ENCODE data around the gene CACNA2D1. TPM values are rescaled to one million over a fixed set of nuclear protein-coding genes. Genes with fewer than 3 reads are reported as not detected.
A peak's percentile ranks its signal among the peaks of the same experiment; 100 is the strongest.

Gene CACNA2D1
- total and polyA plus RNA-seq, 4 donors, result 1.1 to 33.4 (median 6.5) TPM

DNA sequence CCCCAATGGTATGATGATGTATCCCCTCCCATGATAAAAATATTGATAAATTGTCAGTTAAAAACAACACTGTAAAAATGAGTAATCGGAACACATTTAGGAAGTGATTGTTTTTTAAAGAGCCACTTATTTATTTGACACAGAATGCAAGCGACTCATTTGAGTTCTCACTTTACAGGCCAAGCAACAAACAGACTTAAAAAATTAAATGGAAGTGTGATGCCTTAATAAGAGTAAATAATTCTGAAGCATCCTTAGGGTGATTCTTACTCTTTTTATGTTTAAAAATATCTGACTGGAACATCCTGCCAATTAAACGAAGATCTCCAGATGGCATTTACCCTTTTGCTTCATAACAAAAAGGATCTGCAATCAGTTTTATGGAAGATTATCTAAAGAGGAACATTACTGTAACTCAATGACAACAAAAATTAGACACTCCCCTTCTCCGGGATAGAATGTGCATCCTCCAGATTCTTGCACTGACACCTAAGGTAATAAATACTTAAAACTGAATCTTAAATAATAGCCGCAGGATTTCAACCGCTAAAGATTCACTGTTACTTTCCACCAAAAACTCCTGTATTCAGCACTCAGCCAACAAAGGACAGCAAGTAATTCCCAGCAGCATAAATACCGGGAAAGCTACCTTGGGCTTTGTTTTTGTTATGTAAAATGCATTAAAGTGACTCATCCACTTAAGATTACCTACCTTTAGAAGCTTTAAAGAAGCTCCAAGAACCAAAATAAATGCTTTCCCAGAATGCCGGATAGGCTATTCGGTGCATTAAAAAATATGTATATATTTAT lies 1.7 kb downstream of the CACNA2D1 start:
- no peak overlapping the region for H3K9ac ChIP-seq (ENCODE audit: insufficient read depth in 1 of 2, low read length in 2 of 2)
- no peaks in the 10 kb centered on the region for H3K36me3 ChIP-seq (ENCODE audit: control insufficient read depth in 4 of 4, insufficient read depth in 4 of 4, low read length in 4 of 4)

GRCh38 chr7:82438521-82438920 lies 5.1 kb downstream of the CACNA2D1 start:
- DNase-seq (peak in 2 of 3 donors; percentile 23 to 26), ATAC-seq (ENCODE audit: insufficient read depth, low FRiP score) (no peak)
- Histone ChIP-seq H3K4me3 (no peak overlapping the region), H3K4me1 (ENCODE audit: control insufficient read depth in 5 of 5, insufficient read depth in 5 of 5, low read length in 5 of 5) (peaks cover 0 to 22% (median 2%) of the 10 kb centered on the region in 5 donors), H3K27me3 (ENCODE audit: control insufficient read depth in 3 of 3, insufficient read depth in 3 of 3, low read length in 2 of 3) (peaks cover 0 to 11% (median 0%) of the 10 kb centered on the region in 3 donors), H3K9me3 (ENCODE audit: control insufficient read depth in 4 of 4, insufficient read depth in 3 of 4, low read length in 3 of 4) (no peaks in the 10 kb centered on the region), H3K9ac (ENCODE audit: insufficient read depth in 1 of 2, low read length in 2 of 2) (no peak overlapping the region), H3K36me3 (ENCODE audit: control insufficient read depth in 4 of 4, insufficient read depth in 4 of 4, low read length in 4 of 4) (no peaks in the 10 kb centered on the region), H3K27ac (ENCODE audit: low read depth in 1 of 2, low read length in 1 of 2) (no peak overlapping the region)
- WGBS, 2 donors, result 73 to 79% methylated on average over 5 of the region's 5 CpGs
- TF ChIP-seq, protein P1, sequence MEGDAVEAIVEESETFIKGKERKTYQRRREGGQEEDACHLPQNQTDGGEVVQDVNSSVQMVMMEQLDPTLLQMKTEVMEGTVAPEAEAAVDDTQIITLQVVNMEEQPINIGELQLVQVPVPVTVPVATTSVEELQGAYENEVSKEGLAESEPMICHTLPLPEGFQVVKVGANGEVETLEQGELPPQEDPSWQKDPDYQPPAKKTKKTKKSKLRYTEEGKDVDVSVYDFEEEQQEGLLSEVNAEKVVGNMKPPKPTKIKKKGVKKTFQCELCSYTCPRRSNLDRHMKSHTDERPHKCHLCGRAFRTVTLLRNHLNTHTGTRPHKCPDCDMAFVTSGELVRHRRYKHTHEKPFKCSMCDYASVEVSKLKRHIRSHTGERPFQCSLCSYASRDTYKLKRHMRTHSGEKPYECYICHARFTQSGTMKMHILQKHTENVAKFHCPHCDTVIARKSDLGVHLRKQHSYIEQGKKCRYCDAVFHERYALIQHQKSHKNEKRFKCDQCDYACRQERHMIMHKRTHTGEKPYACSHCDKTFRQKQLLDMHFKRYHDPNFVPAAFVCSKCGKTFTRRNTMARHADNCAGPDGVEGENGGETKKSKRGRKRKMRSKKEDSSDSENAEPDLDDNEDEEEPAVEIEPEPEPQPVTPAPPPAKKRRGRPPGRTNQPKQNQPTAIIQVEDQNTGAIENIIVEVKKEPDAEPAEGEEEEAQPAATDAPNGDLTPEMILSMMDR (IDR thresholded peaks at IDR 0.05; ENCODE audit: control extremely low read depth, extremely low read depth), result no peak

More for the DNA sequence above, 1.7 kb downstream of the CACNA2D1 start:
- no peak overlapping the region for H3K27ac ChIP-seq (ENCODE audit: low read depth in 1 of 2, low read length in 1 of 2)
- TF ChIP-seq, protein P1 (IDR thresholded peaks at IDR 0.05; ENCODE audit: control extremely low read depth, extremely low read depth), result no peak
- ATAC-seq (ENCODE audit: insufficient read depth, low FRiP score) (no peak), DNase-seq (peak in 2 of 3 donors; percentile 33 to 50)
- H3K27me3 ChIP-seq (ENCODE audit: control insufficient read depth in 3 of 3, insufficient read depth in 3 of 3, low read length in 2 of 3), result peaks cover 0 to 11% (median 3%) of the 10 kb centered on the region in 3 donors
- no peak overlapping the region for H3K4me3 ChIP-seq
- WGBS, 2 donors, result 31 to 46% methylated on average over 9 of the region's 9 CpGs
- H3K9me3 ChIP-seq (ENCODE audit: control insufficient read depth in 4 of 4, insufficient read depth in 3 of 4, low read length in 3 of 4), result no peaks in the 10 kb centered on the region
- H3K4me1 ChIP-seq (ENCODE audit: control insufficient read depth in 5 of 5, insufficient read depth in 5 of 5, low read length in 5 of 5), result peaks cover 0 to 29% (median 0%) of the 10 kb centered on the region in 5 donors

GRCh38 chr7:82435769-82436168 lies 7.8 kb downstream of the CACNA2D1 start:
- Histone ChIP-seq H3K4me3 (no peak overlapping the region), H3K9me3 (ENCODE audit: control insufficient read depth in 4 of 4, insufficient read depth in 3 of 4, low read length in 3 of 4) (no peaks in the 10 kb centered on the region), H3K9ac (ENCODE audit: insufficient read depth in 1 of 2, low read length in 2 of 2) (no peak overlapping the region), H3K36me3 (ENCODE audit: control insufficient read depth in 4 of 4, insufficient read depth in 4 of 4, low read length in 4 of 4) (no peaks in the 10 kb centered on the region), H3K27me3 (ENCODE audit: control insufficient read depth in 3 of 3, insufficient read depth in 3 of 3, low read length in 2 of 3) (no peaks in the 10 kb centered on the region), H3K4me1 (ENCODE audit: control insufficient read depth in 5 of 5, insufficient read depth in 5 of 5, low read length in 5 of 5) (peaks cover 0 to 6% (median 0%) of the 10 kb centered on the region in 5 donors), H3K27ac (ENCODE audit: low read depth in 1 of 2, low read length in 1 of 2) (no peak overlapping the region)
- DNase-seq (no peak), ATAC-seq (ENCODE audit: insufficient read depth, low FRiP score) (no peak)
- 92% methylated on average over 5 of the region's 5 CpGs for WGBS, 2 donors
- TF ChIP-seq, protein P1 (IDR thresholded peaks at IDR 0.05; ENCODE audit: control extremely low read depth, extremely low read depth), result no peak

All from lung (tissue), 12 donors.